ENCODE measurements around the gene BMP10.

Gene BMP10

GRCh38 chr2:68824831-68825230, 46.4 kb downstream of the BMP10 start:
- DNase-seq (ENCODE audit: low read depth in 4 of 4, low spot score in 1 of 4) = no peak

GRCh38 chr2:68822207-68822872, 48.9 kb downstream of the BMP10 start:
- DNase-seq (ENCODE audit: low read depth in 4 of 4, low spot score in 1 of 4) = no peak

- no peak for DNase-seq (ENCODE audit: low read depth in 4 of 4, low spot score in 1 of 4)
These were observed 51.6 kb downstream of the BMP10 start for GRCh38 chr2:68819556-68819955.

DNA sequence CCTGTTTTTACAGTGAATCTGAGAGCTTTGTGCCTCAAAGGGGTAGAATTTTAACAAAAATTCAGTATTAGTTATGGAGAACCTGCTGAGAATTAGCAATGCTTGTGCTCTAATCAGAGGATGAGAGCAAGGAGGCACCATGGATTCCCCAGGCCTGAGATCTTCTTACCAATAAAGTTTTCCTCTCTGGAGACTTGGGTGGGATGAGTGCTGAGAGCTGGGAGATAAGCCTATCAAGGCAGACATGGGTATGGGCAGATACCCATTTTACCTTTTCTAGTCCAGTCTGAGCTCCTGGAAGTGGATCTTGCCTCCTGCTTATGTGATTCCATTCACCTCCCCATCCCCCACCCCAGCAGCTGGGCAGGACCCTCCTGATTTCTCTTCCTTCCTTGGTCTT, 53.9 kb downstream of the BMP10 start:
- DNase-seq (ENCODE audit: low read depth in 4 of 4, low spot score in 1 of 4) = no peak

Data from stimulated activated CD4-positive, alpha-beta T cell treated with anti-CD3 and anti-CD28 coated beads, Interleukin-1b, Interleukin-23, amount 100 ng/mL, for 24 hours (primary cell).